Uterus (tissue), 4 donors: Measurements from ENCODE around the gene TSPAN32. TPM values are rescaled to one million over a fixed set of nuclear protein-coding genes. Genes with fewer than 3 reads are reported as not detected.

Source experiments
- DNase-seq, 2 donors: peaks; one replicate each; pipeline ENCODE4 v3.0.0-alpha.2; 2019 to 2020
- H3K27ac ChIP-seq, 2 donors: fragments of 200-600 bp; sonication (generic); 1 replicate in 1 of 2; 2 replicates in 1 of 2; pipeline ENCODE4 v1.5.1; 2016 to 2018
- H3K27me3 ChIP-seq, 2 donors: fragments of 200-600 bp; sonication (generic); one replicate each; pipeline ENCODE4 v1.5.1; 2018 to 2019; ENCODE audit warnings: control low read depth in 1 of 2
- H3K36me3 ChIP-seq, 2 donors: fragments of 200-600 bp; sonication (generic); one replicate each; pipeline ENCODE4 v1.5.1; 2019; ENCODE audit warnings: control low read depth in 1 of 2
- H3K4me1 ChIP-seq, 2 donors: fragments of 200-600 bp; sonication (generic); one replicate each; pipeline ENCODE4 v1.5.1; 2018 to 2019; ENCODE audit warnings: control low read depth in 1 of 2
- H3K4me3 ChIP-seq, 2 donors: fragments of 200-600 bp; sonication (generic); 1 replicate in 1 of 2; 2 replicates in 1 of 2; pipeline ENCODE4 v1.5.1; 2018 to 2019; ENCODE audit warnings: mild to moderate bottlenecking in 1 of 2
- H3K9me3 ChIP-seq, 2 donors: fragments of 200-600 bp; sonication (generic); one replicate each; pipeline ENCODE4 v1.5.1; 2019; ENCODE audit warnings: control low read depth in 1 of 2
- POLR2A ChIP-seq, 2 donors: fragments of 450-650 bp; IDR thresholded peaks; one replicate each; pipeline ENCODE4 v1.6.1; 2016; ENCODE audit warnings: antibody characterized with exemption in 2 of 2, mild to moderate bottlenecking in 1 of 2, moderate library complexity in 1 of 2
- intact Hi-C: fragments of 100-400 bp; cut with DNase I; formaldehyde crosslinking; loops from one replicate; pipeline ENCODE4 v1.15.1; 2023; ENCODE audit warnings: low total_unique reads
- total RNA-seq, 4 donors: library from RNA; depleted of rRNA in 3 of 4; stranded (reverse); fragments of >200 nt in 3 of 4; gene quantifications; one replicate each; pipeline versions ENCODE4 v1.1.0 to v1.2.4, GENCODE V29; 2014 to 2023
- TF ChIP-seq, protein P1 (sequence below), 4 experiments: fragments of 200-600 bp in 2 of 4; fragments of 450-650 bp in 2 of 4; sonication (generic) in 2 of 4; IDR thresholded peaks; one replicate each; pipeline ENCODE4 v1.5.1; 2016 to 2019; ENCODE audit warnings: antibody characterized with exemption in 4 of 4, mild to moderate bottlenecking in 2 of 4, moderate library complexity in 1 of 4
- donor health status: DM: yes; HTN: yes; CAD: no.

The TSPAN32 gene
- total RNA-seq, 4 donors from 2014 or later = 2.5 to 3.3 TPM; not detected in 2

DNA sequence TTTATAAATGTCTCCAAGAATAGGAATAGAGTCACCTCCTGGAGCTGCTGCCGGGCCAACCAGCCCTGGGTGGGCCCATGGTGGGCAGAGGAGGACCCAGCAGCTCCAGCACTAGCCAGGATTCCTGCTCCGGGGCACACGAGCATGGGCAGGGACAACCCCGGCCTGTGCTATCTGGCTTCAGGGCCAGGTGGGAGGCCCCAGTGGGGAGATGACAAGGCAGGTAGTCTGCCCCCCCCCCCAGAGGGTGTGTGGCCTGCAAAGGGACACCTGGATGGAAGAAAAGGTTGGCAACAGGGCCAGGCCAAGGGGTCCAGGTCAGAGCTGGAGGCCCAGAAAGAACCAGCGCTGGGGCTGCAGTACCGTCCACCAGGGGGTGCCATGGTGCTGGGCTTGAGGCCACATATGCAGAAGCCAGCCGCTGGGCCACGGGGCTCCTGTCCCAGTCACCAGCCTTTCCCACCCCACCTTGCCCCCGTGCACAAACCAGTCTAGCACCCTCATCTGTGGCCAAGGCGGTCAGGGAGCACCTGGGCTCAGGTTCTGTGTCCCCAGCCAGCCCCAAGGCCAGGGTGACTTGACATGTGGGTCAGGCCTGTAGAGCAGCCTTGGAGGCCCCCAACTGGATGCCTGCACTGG lies 3.4 kb downstream of the TSPAN32 start:
- Histone ChIP-seq H3K36me3 (no peaks in the 10 kb centered on the region), H3K9me3 (no peaks in the 10 kb centered on the region), H3K4me1 (peaks cover 22 to 28% of the 10 kb centered on the region in 2 donors), H3K4me3 (no peak overlapping the region), H3K27me3 (no peaks in the 10 kb centered on the region), H3K27ac (peak overlapping the region; percentile 89 to 99)
- intact Hi-C loops = loop anchor here (5.0 to 10.0 kb wide), 2 partner anchors 97 to 110 kb away; partner anchors contain the start of gene TSSC4
- TF ChIP-seq POLR2A (IDR thresholded peaks at IDR 0.05) = peak in 1 of 2 donors; percentile 26
- TF ChIP-seq, protein P1, sequence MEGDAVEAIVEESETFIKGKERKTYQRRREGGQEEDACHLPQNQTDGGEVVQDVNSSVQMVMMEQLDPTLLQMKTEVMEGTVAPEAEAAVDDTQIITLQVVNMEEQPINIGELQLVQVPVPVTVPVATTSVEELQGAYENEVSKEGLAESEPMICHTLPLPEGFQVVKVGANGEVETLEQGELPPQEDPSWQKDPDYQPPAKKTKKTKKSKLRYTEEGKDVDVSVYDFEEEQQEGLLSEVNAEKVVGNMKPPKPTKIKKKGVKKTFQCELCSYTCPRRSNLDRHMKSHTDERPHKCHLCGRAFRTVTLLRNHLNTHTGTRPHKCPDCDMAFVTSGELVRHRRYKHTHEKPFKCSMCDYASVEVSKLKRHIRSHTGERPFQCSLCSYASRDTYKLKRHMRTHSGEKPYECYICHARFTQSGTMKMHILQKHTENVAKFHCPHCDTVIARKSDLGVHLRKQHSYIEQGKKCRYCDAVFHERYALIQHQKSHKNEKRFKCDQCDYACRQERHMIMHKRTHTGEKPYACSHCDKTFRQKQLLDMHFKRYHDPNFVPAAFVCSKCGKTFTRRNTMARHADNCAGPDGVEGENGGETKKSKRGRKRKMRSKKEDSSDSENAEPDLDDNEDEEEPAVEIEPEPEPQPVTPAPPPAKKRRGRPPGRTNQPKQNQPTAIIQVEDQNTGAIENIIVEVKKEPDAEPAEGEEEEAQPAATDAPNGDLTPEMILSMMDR (IDR thresholded peaks at IDR 0.05) = peak; percentile 90 to 96 (median 94)
- peak; percentile 86 to 90 for DNase-seq

DNA sequence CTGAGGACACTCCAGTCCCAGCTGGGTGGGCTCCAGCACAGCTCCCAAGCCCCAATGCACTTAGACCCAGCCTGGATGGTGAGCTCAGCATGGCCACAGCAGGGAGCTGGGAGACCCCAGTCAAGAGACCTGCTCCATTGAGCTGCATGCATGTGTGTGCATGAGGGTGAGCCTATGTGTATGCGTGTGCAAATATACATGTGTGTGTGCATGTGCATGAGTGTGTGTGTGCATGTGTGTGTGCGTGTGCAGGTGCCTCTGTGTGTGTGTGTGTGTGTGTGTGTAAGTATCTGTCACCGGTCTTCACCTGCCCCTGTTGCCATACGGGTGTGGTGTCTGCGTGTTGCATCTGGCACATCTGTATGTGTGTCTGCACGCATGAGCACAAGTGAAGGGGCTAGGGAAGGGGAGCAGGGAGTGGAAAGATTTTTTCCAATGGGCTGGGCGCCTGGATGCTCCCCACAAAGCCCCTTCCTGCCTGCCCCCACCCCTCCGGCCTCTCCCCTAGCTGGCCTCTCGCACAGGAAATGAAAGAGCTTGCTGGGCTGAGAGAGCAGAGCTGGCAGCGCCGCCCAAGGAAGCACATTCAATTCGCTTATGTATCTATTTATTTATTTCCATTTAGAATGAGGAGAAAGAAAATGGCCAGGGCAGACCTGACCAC lies 4.1 kb downstream of the TSPAN32 start:
- TF ChIP-seq POLR2A (IDR thresholded peaks at IDR 0.05) = no peak
- TF ChIP-seq, protein P1 (IDR thresholded peaks at IDR 0.05) = no peak
- Histone ChIP-seq H3K27me3 (no peaks in the 10 kb centered on the region), H3K4me3 (peak overlapping the region in 1 of 2 donors; percentile 8), H3K4me1 (peaks cover 22 to 28% of the 10 kb centered on the region in 2 donors), H3K36me3 (no peaks in the 10 kb centered on the region), H3K9me3 (no peaks in the 10 kb centered on the region), H3K27ac (peak overlapping the region; percentile 89 to 99)
- peak; percentile 66 to 71 for DNase-seq
- intact Hi-C loops = loop anchor here (5.0 to 10.0 kb wide), 2 partner anchors 96 to 111 kb away; partner anchors contain the start of gene TSSC4

DNA sequence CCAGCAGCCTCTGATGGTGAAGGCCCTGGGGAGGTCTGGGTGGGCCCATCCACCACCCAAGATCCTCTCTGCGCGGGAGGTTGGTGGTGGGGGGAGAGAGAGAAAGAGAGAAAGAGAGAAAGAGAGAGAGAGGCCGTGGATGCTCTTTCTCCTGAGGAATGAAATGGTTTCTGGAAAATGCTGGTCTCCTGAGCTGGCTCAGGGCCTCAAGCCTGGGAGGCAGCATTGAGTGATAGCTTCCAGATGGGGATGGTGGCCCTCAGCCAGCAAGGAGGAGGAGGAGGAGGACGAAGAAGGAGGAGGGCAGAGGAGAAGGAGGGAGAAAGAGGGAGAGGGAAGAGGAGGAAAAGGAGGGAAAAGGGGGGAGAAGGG lies 4.6 kb downstream of the TSPAN32 start:
- no peaks in the 10 kb centered on the region for H3K9me3 ChIP-seq
- H3K4me3 ChIP-seq = peak overlapping the region in 1 of 2 donors; percentile 8
- TF ChIP-seq, protein P1 (IDR thresholded peaks at IDR 0.05) = peak in 2 of 4 experiments; percentile 6 to 34
- peak in 1 of 2 donors; percentile 26 for TF ChIP-seq POLR2A (IDR thresholded peaks at IDR 0.05)
- peak; percentile 96 to 98 for DNase-seq
- no peaks in the 10 kb centered on the region for H3K36me3 ChIP-seq
- H3K27ac ChIP-seq = peak overlapping the region; percentile 89 to 99
- no peaks in the 10 kb centered on the region for H3K27me3 ChIP-seq
- intact Hi-C loops = loop anchor here (5.0 to 10.0 kb wide), 2 partner anchors 96 to 112 kb away; partner anchors contain the start of gene TSSC4
- peaks cover 22 to 28% of the 10 kb centered on the region in 2 donors for H3K4me1 ChIP-seq

DNA sequence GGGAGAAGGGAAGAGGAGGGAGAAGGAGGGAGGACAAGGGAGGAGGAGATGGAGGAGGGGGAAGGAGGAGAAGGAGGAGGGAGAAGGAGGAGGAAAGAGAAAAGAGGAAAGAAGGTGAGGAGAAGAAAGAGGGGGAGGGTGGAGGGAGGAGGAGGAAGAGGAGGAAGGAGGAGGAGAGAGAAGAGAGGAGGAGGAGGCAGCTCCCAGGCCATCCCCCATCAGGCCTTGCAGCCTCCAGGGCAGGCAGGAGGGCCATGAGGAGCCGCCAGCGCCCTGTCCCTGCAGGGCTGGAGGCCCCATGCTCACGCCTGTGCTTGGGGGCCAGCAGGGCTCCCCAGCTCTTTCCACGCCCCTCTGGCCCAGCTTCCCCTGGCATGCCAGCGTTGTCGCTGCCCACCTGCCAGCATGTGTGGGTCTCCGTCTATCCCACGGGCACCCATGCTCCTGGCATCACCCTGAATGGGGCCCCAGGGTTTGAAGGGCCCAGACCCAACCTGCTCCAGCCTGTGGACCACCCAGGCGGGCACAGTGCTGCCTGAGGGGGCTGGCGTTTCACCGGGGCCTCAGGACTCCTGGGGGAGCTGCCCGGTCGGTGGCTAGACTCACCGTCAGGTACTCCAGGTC lies 5.2 kb downstream of the TSPAN32 start:
- H3K4me1 ChIP-seq = peaks cover 22 to 30% of the 10 kb centered on the region in 2 donors

More for the DNA sequence above, 5.2 kb downstream of the TSPAN32 start:
- Histone ChIP-seq H3K9me3 (no peaks in the 10 kb centered on the region), H3K27ac (peak overlapping the region; percentile 87 to 99), H3K36me3 (no peaks in the 10 kb centered on the region), H3K27me3 (no peaks in the 10 kb centered on the region), H3K4me3 (no peak overlapping the region)
- peak; percentile 71 to 86 for DNase-seq
- no peak for TF ChIP-seq POLR2A (IDR thresholded peaks at IDR 0.05)
- TF ChIP-seq, protein P1 (IDR thresholded peaks at IDR 0.05) = no peak
- intact Hi-C loops = loop anchor here (5.0 to 10.0 kb wide), 2 partner anchors 95 to 112 kb away; partner anchors contain the start of gene TSSC4
